ENCODE data around the gene PRKCB. TPM values are rescaled to one million over a fixed set of nuclear protein-coding genes. Genes with fewer than 3 reads are reported as not detected.

Gene PRKCB
- total RNA-seq, 4 donors from 2014 or later: 0.29 to 9.5 (median 2.9) TPM

- no peak overlapping the region for H3K27ac ChIP-seq
- no peaks in the 10 kb centered on the region for H3K27me3 ChIP-seq
- no peaks in the 10 kb centered on the region for H3K9me3 ChIP-seq
- DNase-seq: peak in 1 of 2 donors; percentile 39
- H3K36me3 ChIP-seq: no peaks in the 10 kb centered on the region
- intact Hi-C loops (cut with DNase I; ENCODE audit: low total_unique reads): no loop called here
- no peaks in the 10 kb centered on the region for H3K4me1 ChIP-seq
- no peak for TF ChIP-seq POLR2A (IDR thresholded peaks at IDR 0.05)
- TF ChIP-seq CTCF (IDR thresholded peaks at IDR 0.05): no peak
- H3K4me3 ChIP-seq: no peak overlapping the region
These were observed 21.6 kb downstream of the PRKCB start for GRCh38 chr16:23857256-23857880.

- TF ChIP-seq CTCF (IDR thresholded peaks at IDR 0.05) (no peak), POLR2A (IDR thresholded peaks at IDR 0.05) (no peak)
- Histone ChIP-seq H3K4me3 (no peak overlapping the region), H3K27ac (peak overlapping the region in 1 of 2 donors; percentile 24), H3K36me3 (no peaks in the 10 kb centered on the region), H3K9me3 (no peaks in the 10 kb centered on the region), H3K27me3 (no peaks in the 10 kb centered on the region), H3K4me1 (no peaks in the 10 kb centered on the region)
- no peak for DNase-seq
- intact Hi-C loops (cut with DNase I; ENCODE audit: low total_unique reads): no loop called here
These were observed 22.1 kb downstream of the PRKCB start for GRCh38 chr16:23857881-23858269.

- TF ChIP-seq CTCF (IDR thresholded peaks at IDR 0.05): no peak
- TF ChIP-seq POLR2A (IDR thresholded peaks at IDR 0.05): no peak
- intact Hi-C loops (cut with DNase I; ENCODE audit: low total_unique reads): no loop called here
- peak in 1 of 2 donors; percentile 32 for DNase-seq
- Histone ChIP-seq H3K27ac (peak overlapping the region in 1 of 2 donors; percentile 24), H3K4me1 (no peaks in the 10 kb centered on the region), H3K4me3 (no peak overlapping the region), H3K27me3 (no peaks in the 10 kb centered on the region), H3K36me3 (no peaks in the 10 kb centered on the region), H3K9me3 (no peaks in the 10 kb centered on the region)
These were observed 22.8 kb downstream of the PRKCB start for GRCh38 chr16:23858542-23858941.

- TF ChIP-seq POLR2A (IDR thresholded peaks at IDR 0.05) (no peak), CTCF (IDR thresholded peaks at IDR 0.05) (no peak)
- Histone ChIP-seq H3K27me3 (no peaks in the 10 kb centered on the region), H3K4me3 (no peak overlapping the region), H3K27ac (no peak overlapping the region), H3K9me3 (no peaks in the 10 kb centered on the region), H3K36me3 (no peaks in the 10 kb centered on the region), H3K4me1 (no peaks in the 10 kb centered on the region)
- DNase-seq: no peak
- intact Hi-C loops (cut with DNase I; ENCODE audit: low total_unique reads): no loop called here
These were observed 24.0 kb downstream of the PRKCB start for GRCh38 chr16:23859713-23860269.

- Histone ChIP-seq H3K4me1 (no peaks in the 10 kb centered on the region), H3K36me3 (no peaks in the 10 kb centered on the region), H3K4me3 (no peak overlapping the region), H3K27me3 (no peaks in the 10 kb centered on the region), H3K9me3 (no peaks in the 10 kb centered on the region), H3K27ac (no peak overlapping the region)
- intact Hi-C loops (cut with DNase I; ENCODE audit: low total_unique reads): no loop called here
- no peak for TF ChIP-seq POLR2A (IDR thresholded peaks at IDR 0.05)
- no peak for TF ChIP-seq CTCF (IDR thresholded peaks at IDR 0.05)
- DNase-seq: no peak
These were observed 26.1 kb downstream of the PRKCB start for GRCh38 chr16:23861874-23862273.
